Left renal pelvis (tissue), 4 donors: ENCODE measurements around the gene FOCAD. TPM values are rescaled to one million over a fixed set of nuclear protein-coding genes. Genes with fewer than 3 reads are reported as not detected.

Experiments
- DNase-seq, 4 donors: peaks; one replicate each; pipeline ENCODE4 v3.0.0-alpha.2; 2013; ENCODE audit warnings: low read depth in 4 of 4, low spot score in 3 of 4
- polyA plus RNA-seq, 4 donors: library from polyadenylated mRNA; unstranded; fragments of 120-200 nt; gene quantifications; one replicate each; pipeline ENCODE4 v1.2.1, GENCODE V29; 2013; ENCODE audit not compliant: insufficient read length in 4 of 4

Gene FOCAD
- polyA plus RNA-seq, 4 donors: 19.1 to 31.6 (median 29.3) TPM

DNA sequence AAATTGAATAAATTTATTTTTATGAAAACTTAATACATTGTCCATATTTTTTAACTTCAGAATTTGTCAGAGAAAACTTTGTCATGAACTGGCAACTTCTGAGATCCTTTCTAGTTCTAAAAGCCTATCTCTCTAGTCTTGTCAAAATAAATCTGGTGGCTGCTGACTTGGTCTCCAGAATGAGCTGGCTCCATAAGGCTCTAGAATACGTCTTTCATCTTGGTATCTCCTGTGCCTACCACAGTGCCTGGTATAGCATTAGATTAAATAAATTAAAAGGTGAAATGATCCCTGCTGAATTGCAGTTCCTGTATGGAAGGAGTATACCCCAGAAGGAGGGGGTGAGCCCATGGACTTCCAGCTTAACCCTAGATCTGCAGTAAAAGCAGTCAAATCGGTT is 2.6 kb upstream of the FOCAD start:
- no peak for DNase-seq

GRCh38 chr9:20683351-20684034 is 566 bp upstream of the FOCAD start:
- DNase-seq: peak in 1 of 4 donors; percentile 55

- no peak for DNase-seq
These were observed 1.0 kb downstream of the FOCAD start for GRCh38 chr9:20684875-20685696.

DNA sequence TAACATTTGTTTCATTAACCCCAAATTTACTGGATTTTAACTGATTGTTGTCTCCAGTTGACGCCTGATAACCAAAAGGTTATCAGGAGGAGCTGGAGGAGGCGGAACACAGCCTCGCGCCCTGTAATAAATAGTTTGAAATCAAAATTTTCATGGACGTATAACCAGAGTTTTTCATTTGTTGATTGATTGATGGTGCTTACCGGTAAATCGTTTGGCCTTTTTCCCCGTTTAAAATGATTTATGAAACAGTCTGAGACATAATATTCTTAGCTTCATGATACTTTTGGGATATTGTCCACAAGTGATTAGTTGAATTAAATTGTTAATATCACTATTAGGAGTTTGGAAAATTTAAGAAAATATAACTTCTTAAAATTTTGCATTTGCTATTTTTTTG is 1.7 kb downstream of the FOCAD start:
- DNase-seq: no peak

- DNase-seq: no peak
These were observed 5.8 kb downstream of the FOCAD start for GRCh38 chr9:20689833-20690232.

GRCh38 chr9:20692554-20692953 is 8.5 kb downstream of the FOCAD start:
- DNase-seq: no peak

DNA sequence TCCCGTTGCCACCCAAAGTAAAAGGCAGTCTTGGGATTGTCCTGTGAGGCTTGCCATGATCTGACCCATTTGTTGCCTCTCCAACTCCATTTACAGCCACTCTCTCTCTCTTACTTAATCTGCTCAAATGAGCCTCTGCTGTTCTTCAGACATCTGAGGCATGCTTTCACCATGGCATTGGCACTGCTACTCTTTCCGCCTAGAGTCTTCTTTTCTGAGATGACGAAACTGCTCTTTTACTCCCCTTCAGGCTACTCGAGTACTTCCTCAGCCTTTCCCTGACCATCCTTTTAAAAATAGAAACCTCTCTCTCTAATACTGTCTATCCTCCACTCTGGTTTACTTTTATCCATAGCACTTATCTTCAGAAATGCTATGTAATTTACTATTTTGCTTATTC is 9.0 kb downstream of the FOCAD start:
- DNase-seq: no peak

DNA sequence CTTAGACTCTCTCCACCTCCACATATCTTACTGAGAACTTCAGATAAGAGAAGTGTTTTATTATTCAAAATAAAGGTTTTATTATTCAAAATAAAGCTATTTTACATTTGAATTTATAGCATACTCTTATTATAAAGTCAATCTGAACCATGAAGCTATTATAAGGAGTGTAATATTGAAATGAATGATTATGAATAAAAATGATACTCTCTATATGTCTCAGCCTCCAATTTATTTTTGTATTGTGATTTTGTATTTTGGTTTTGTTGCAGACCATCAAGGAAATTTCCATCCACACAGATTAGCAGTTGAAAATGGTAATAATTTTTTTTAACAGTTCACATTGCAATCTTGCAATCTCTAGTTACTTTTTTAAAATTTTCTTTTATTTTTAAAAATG is 10.2 kb downstream of the FOCAD start:
- no peak for DNase-seq

- DNase-seq: no peak
These were observed 13.1 kb downstream of the FOCAD start for GRCh38 chr9:20697021-20697719.

GRCh38 chr9:20698782-20699181 is 14.7 kb downstream of the FOCAD start:
- DNase-seq: no peak

DNA sequence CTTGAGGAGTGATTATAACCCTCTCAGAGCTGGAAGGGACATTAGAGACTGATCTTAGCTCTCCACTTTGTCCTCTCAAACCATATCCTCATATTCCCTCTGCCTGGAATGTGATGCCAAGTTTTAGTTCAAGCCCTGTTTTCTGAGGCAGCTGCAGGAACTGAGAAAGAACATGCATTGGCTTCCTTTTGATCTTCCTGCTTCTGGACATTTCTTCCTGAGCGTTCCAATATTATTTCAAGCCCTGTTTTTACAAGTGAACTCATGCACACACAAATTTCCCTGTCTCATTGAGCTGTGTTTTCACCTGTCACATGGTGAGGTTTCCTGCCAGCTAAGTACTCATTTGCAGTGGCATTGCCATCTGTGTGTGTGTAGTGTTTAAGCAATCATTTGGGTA is 17.0 kb downstream of the FOCAD start:
- no peak for DNase-seq

- DNase-seq: no peak
These were observed 18.5 kb downstream of the FOCAD start for GRCh38 chr9:20702570-20702969.

- no peak for DNase-seq
These were observed 19.1 kb downstream of the FOCAD start for GRCh38 chr9:20703146-20703545.

GRCh38 chr9:20707708-20708107 is 23.6 kb downstream of the FOCAD start:
- no peak for DNase-seq

DNA sequence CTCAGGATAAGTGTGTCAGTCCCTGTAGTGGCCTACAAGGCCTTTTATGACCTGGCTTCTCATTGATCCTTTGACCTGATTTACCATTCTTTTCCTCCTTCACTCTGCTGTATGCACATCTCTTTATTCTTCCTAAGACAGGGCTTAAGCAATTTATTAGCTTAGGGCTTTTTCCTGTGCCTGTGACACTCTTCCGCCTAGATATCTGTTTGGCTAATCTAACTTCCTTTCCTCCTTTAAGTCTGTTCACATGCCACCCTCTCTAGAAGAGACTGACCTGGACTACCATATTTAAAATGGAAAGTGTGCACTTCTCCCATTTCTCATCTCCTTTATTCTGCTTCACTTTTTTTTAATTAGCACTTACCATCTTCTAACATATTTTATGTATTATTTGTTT is 29.1 kb downstream of the FOCAD start:
- no peak for DNase-seq

DNA sequence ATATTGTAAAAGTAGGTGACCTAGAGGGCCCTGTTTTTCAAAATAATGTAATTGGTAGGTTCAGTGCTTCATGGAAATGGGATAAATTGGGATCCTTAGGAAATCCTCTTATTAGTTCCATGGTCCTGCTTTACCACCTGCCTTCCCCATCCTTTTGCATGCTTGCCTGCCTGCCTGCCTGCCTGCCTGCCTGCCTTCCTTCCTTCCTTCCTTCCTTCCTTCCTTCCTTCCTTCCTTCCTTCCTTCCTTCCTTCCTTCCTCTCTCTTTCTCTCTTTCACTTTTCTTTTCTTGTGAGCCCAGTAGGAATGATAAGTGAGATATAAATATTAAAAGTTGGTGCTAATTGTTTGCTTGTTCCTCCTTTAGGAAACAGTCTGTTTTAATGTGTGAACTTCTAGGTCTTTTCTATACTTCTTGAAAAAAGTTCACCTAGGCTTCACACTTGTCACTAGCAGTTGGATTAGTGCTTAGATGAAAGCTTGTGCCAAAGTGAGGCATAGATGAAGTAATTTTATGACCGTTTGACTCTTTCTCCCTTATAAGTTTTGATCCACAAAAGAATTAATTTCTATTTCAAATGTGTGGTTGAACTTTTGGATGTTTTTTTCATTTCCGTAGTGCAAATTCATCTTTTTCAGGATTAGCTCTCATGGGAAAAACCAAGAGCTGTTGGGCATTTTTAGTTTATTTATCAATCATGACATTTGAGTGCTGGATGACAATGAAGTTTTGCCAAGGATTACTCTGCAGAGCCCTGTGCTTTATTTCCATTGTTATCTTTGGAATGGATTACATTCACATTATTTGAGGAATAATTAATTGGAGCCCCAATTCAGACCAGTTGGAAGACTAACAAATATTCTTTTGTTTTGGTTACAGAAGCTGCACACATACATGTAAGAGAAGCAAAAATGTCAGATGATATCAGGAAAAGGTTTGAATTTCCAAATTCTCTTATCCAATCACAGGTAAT is 30.7 kb downstream of the FOCAD start:
- DNase-seq: no peak

GRCh38 chr9:20722221-20722620 is 38.2 kb downstream of the FOCAD start:
- DNase-seq: no peak

GRCh38 chr9:20725675-20726074 is 41.6 kb downstream of the FOCAD start:
- no peak for DNase-seq

DNA sequence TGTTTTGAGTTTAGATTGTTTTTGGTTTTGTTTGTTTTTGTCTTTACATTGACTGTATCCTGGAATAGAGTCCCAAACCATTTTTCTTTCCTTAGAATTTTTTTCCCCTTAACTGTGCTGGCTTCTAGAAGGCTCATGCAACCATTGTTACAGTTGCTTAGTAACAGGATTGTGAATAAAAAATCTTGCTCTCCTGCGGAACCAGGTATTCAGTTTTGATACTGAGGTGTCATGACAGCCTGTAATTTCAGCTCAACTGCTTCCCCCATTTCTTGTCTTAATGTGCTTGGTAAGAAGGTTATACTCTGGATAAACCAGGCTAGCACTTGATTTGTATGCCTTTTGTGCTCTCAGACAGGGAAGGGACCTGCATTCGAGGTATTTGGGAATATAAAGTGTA is 42.1 kb downstream of the FOCAD start:
- DNase-seq: no peak

GRCh38 chr9:20728493-20729220 is 44.6 kb downstream of the FOCAD start:
- no peak for DNase-seq
